ENCODE measurements around the gene UBXN7.
"Not testable (repeated sequence)": the region's sequence is repeated elsewhere in the genome, so short reads cannot be mapped to it uniquely, and the experiment has no call there.

The UBXN7 gene

DNA sequence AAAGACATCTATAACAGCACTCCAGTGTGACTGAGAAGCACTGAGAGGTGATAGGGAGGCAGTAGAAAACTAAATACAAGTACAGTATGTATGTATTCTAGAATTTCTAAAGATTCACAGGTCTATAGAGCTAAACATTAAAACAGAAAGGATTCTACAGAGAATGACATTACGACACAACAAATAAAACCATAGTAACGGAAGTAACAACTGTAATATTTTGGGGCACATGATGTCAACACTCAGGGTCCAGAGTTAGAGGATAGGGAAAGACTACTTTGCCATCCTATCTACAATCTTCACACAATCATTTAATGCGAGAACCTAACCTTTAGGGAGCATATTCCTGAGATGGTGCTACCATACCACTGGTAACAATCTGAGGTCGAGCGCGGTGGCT lies 13.6 kb downstream of the UBXN7 start:
- no peak for DNase-seq

DNA sequence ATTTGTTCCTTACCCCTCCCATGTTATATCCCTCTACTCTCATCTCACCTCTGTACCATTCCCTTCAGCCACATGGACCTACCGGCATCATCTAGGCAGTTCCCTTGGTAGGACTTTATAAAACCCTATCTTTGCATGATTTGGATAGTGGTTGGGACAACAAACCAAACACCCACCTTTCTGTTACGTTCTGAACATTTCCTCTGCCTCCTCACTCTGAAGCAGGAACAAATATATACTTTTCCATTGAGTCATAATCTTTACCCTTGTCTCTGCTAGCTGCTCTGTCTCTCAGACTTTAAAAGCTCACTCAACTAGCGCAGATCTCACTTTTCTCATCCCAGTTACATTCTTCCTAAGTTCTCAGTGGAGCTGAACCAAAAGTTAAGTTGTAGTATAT lies 17.8 kb downstream of the UBXN7 start:
- DNase-seq, result no peak

DNA sequence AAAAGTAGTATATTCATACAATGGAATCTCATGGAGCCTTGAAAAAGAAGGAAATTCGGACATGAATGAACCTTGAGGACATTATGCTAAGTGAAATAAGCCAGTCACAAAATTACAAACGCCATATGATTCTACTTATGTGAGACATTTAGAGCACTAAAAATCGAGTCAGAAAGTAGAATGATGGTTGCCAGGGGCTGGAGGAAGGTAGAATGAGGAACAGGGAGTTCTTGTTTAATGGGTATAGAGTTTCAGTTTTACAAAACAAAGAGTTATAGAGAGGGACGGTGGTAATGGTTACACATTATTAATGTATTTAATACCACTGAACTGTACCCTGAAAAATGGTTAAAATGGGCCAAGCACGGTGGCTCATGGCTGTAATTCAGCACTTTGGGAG lies 19.5 kb downstream of the UBXN7 start:
- no peak for DNase-seq

GRCh38 chr3:196409409-196409808 lies 22.8 kb downstream of the UBXN7 start:
- no peak for DNase-seq

GRCh38 chr3:196408565-196409300 lies 23.5 kb downstream of the UBXN7 start:
- no peak for DNase-seq

DNA sequence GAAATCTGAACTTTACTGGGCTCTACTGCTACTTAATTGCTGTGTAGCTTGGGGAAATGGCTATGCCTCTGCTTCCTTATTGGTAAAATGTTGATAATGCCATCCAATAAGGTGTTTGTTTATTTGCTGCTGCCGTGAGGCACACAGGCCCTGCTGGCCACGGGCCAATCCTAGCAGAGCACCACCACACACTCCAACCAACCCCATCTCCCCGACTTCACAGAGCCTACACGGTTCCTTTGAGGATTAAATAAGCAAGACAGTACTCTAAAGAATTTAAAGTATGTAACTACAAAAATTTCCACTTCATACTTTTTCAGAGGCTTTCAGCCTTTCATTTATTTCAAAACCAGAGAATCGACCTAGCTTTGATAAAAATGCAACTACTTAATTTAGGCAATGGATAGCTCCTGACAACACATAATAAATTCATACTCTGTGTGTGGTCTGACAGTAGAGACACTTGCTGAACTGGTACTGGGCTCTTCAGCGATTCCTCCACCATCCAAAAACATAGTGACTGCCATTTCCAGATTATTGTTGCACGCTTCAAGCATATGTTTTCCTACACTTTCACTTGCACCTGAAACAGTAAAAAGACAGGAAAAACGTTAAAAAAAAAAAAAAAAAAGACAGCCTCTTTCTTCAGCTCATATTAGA lies 25.3 kb downstream of the UBXN7 start:
- no peak for DNase-seq

- no peak for DNase-seq
Measured at GRCh38 chr3:196400331-196400730, 31.9 kb downstream of the UBXN7 start.

DNA sequence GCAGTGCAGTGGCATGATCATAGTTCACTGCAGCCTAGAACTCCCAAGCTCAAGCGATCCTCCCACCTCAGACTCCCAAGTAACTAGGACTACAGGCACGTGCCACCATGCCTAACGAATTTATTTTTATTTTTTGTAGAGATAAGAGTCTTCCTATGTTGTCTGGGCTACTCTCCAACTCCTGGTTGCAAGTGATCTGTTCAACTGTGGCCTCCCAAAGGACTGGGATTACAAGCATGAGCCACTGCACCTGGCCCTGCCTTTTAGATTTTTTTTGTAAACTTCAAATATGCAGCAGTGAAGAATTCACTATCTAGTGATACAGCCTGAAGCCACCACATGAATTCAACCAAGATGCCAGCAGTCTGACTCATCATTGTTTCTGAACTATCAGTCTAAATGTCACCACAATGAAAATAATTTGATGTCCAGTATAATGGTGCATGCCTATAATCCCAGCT lies 32.7 kb downstream of the UBXN7 start:
- DNase-seq, result no peak

- no peak for DNase-seq
Measured at GRCh38 chr3:196398782-196399181, 33.4 kb downstream of the UBXN7 start.

GRCh38 chr3:196397941-196398340 lies 34.3 kb downstream of the UBXN7 start:
- DNase-seq, result no peak

GRCh38 chr3:196390116-196390515 lies 42.1 kb downstream of the UBXN7 start:
- DNase-seq, result no peak

GRCh38 chr3:196388956-196389355 lies 43.3 kb downstream of the UBXN7 start:
- no peak for DNase-seq

DNA sequence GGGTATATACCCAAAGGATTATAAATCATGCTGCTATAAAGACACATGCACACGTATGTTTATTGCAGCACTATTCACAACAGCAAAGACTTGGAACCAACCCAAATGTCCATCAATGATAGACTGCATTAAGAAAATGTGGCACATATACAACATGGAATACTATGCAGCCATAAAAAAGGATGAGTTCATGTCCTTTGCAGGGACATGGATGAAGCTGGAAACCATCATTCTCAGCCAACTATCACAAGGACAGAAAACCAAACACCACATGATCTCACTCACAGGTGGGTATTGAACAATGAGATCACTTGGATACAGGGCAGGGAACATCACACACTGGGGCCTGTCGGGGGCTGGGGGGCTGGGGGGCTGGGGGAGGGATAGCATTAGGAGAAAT lies 44.3 kb downstream of the UBXN7 start:
- not testable (repeated sequence) for DNase-seq

DNA sequence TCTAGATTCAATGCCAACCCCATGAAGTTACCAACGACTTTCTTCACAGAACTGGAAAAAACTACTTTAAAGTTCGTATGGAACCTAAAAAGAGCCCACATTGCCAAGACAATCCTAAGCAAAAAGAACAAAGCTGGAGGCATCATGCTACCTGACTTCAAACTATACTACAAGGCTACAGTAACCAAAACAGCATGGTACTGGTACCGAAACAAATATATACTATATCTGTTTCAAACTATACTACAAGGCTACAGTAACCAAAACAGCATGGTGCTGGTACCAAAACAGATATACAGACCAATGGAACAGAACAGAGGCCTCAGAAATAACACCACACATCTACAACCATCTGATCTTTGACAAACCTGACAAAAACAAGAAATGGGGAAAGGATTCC lies 45.4 kb downstream of the UBXN7 start:
- not testable (repeated sequence) for DNase-seq

GRCh38 chr3:196386034-196386433 lies 46.2 kb downstream of the UBXN7 start:
- DNase-seq, result not testable (repeated sequence)

- DNase-seq, result not testable (repeated sequence)
Measured at GRCh38 chr3:196385446-196385845, 46.8 kb downstream of the UBXN7 start.

GRCh38 chr3:196378146-196378841 lies 53.9 kb downstream of the UBXN7 start:
- DNase-seq, result no peak

DNA sequence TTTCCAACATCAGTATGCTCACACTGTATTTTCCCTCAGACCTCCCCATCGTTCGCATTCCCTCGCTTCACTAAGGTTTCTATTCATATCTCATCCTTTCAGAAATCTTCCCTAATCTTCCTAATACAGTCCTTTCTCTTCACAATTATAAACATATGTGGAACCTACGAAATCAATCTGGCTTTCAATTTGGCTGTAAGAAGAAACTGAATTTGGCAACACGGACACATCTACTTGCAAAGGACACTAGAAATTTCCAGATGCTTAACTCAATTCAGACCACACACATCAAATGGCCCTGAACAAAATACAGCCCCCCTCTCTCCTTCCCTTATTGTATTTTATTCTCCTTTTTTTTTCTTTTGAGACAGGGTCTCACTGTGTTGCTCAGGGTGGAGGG lies 54.9 kb downstream of the UBXN7 start:
- DNase-seq, result no peak

DNA sequence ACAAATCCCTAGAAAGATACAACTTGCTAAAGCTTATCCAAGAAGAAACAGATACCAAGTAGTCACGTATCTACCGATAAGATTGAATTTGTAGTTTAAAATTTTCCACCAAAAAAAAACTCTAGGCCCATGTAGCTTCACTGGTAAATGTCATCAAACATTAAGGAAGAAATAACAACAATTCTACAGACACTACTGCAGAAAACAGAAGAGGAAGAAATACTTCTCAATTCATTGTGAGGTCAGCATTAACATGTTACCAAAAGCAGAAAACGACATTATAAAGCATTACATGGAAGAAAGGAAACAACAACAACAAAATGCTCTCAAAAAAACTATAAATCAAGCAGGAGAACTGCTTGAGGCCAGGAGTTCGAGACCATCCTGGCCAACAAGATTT lies 66.5 kb downstream of the UBXN7 start:
- no peak for DNase-seq

DNA sequence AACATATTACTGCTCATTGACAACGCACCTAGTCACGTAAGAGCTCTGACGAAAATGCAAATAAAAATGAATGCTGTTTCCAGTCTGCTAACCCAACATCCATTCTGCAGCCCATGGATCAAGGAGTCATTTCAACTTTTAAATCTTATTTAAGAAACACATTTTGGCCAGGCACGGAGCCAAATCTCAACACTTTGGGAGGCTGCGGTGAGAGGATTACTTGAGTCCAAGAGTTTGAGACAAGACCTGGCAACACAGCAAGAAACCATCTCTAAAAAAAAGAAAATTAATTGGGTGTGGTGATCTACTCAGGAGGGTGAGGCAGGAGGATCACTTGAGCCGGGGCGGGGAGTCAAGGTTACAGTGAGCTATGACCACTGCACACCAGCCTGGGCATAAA lies 71.6 kb downstream of the UBXN7 start:
- DNase-seq, result no peak

- DNase-seq, result not testable (repeated sequence)
Measured at GRCh38 chr3:196358540-196358939, 73.7 kb downstream of the UBXN7 start.

DNA sequence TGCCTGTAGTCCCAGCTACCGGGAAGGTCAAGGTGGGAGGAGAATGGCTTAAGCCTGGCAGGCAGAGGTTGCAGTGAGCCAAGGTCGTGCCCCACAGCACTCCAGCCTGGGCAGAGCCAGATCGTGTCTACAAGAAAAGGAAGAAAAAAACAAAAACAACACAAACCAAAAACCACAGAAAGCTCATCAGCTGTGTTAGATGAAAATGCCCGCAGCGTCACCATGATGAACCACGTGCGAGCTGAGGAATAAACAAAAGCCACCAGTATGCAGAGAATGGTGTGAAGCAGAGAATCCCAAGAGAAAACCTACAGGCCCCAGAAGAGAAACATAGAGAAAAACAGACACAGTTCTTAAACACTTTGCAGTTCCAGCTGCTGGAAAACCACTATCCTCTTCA lies 74.3 kb downstream of the UBXN7 start:
- DNase-seq, result no peak

DNA sequence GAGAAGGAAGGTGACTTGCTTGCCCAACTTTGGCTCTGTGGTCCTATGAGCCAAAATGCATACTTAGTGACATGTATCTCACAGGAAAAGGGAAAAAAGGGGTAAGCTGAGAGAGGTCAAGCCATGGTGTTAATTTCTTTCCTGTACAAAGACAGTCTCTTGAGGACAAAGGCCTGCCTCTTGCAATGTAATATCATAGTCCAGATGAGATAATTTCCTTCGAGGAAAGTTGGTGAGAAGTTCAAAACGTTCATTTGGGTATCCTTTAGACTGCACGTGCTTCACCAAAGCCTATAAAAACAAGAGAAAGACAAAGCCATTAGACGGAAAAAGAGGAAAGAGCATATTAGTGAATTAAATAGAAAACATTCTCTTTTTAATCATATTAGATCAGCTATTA lies 75.7 kb downstream of the UBXN7 start:
- no peak for DNase-seq

- DNase-seq, result no peak
Measured at GRCh38 chr3:196355668-196356067, 76.6 kb downstream of the UBXN7 start.
